Bone marrow (tissue), 2 donors: Measurements from ENCODE around the gene PRKCZ.
A peak's percentile ranks its signal among the peaks of the same experiment; 100 is the strongest.
"Not testable (repeated sequence)": the region's sequence is repeated elsewhere in the genome, so short reads cannot be mapped to it uniquely, and the experiment has no call there.

ENCODE experiments used
- DNase-seq, 2 donors: peaks; one replicate each; lab custom pipeline; 2025; lab: John Stamatoyannopoulos, UW

The PRKCZ gene

GRCh38 chr1:2119886-2120285 lies 69.7 kb downstream of the PRKCZ start:
- DNase-seq, result no peak

- no peak for DNase-seq
Observed at GRCh38 chr1:2121101-2121691, 71.0 kb downstream of the PRKCZ start.

- not testable (repeated sequence) for DNase-seq
Observed at GRCh38 chr1:2121794-2122193, 71.6 kb downstream of the PRKCZ start.

DNA sequence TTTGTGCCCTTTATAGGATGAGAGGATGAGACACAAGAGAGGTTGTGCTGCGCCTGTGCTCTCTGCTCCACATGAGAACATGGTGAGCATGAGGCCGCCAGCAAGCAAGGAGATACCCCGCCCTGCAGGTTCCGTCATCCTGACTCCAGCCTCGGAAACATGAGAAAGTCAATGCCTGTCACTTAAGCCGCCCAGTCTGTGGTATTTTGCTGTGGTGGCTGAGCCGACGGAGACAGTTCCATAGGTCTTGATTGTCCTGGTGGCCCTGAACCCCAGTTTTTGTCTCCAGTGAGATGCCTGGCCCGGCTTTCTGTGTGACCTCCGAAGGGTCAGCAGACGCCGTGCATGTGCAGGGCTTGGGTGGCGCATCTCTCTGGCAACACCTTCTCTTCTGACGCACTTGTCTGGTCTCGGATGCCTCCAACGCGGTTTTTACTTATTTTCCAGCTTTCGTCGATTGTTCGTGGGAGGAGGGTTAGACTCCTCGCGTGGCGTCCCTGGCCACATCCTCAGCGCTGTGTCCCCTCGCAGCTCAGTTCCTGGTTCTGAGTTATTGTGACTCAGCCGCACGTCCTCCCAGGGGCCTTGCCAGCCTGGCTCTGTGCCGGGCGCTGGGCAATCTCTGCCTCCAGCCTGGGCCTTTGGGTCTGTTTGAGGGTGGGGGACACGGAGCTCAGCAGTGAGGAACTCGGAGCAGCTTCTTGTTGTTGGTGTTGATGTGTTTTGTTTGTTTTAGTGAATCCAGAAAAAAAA lies 74.4 kb downstream of the PRKCZ start:
- no peak for DNase-seq

GRCh38 chr1:2125350-2126211 lies 75.4 kb downstream of the PRKCZ start:
- DNase-seq, result no peak

DNA sequence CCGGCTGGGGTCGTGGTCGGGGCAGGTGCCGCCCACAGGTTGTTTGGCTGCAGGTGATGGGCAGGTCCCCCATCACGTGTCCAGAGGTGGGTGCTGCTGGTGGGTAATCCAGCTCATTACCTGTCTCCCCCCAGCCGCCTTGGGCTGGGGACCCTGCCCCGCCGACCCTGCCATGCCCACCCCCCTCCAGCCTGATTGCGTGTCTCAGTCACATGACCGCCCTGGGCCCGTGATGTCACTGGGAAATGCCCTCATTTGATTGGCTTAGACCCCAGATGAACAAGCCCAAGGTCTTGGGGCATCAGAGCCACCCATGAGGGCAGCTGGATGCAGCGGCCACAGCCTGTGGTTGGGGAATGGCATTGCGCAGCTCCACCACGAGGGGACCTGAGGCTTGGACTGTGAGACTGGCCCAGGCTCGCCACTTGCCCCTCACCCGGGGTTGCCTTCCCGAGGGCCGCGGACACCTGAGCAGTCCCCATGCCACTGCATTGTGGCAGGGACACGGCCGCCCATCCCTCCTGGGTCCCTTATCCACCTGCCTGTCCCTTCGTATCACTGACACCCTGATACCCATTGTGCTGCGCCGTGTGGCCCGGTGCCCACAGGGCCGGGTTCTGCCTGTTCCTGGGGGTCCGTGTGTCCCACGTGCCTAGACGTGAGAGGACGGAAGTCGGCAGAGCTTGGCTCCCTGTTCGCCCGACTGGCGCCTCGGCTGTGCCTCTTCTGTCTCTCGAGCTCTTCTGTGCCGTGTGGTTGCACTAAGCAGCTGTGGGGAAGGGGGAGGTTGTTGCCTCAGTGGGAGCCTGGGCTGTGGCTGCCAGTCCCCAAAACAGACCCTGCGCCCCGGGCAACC lies 76.3 kb downstream of the PRKCZ start:
- no peak for DNase-seq

- peak in 1 of 2 donors; percentile 12 for DNase-seq
Observed at GRCh38 chr1:2127187-2128145, 77.3 kb downstream of the PRKCZ start.

DNA sequence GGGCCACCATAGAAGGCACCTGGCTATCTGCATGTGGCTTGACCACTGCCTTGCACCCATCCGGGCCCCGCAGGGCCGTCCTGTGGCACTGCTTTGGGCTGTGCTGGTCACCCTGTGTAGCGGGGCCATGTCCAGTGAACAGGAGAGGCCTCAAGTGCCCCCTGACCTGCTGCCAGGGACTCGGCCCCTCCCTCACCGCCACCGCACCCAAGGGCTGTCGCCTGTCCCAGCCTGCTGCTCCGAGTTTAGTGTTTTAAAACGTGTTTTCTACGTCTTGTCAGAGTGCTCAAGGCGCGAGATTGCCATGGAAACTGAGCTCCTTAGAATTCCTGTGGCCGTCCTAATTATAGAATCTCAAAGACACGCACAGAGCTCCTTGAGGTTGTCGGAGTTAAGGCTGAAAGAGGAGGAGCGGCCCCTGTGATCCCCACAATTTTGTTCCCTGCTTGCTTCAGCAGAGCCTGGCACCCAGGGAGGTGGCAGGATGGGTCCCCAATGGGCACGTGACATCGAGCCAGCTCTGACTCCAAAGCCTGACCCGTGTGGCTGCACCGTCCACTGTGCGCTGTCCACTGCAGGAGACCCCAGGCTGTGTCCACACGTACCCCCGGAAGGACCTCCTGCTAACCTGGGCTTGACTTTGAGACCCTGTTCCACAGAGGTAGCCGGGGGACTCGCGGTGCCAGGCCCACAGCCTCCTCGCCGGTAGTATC lies 78.1 kb downstream of the PRKCZ start:
- no peak for DNase-seq

- DNase-seq, result no peak
Observed at GRCh38 chr1:2129256-2129943, 79.2 kb downstream of the PRKCZ start.

GRCh38 chr1:2130156-2130555 lies 79.9 kb downstream of the PRKCZ start:
- no peak for DNase-seq

GRCh38 chr1:2130871-2131289 lies 80.7 kb downstream of the PRKCZ start:
- no peak for DNase-seq

DNA sequence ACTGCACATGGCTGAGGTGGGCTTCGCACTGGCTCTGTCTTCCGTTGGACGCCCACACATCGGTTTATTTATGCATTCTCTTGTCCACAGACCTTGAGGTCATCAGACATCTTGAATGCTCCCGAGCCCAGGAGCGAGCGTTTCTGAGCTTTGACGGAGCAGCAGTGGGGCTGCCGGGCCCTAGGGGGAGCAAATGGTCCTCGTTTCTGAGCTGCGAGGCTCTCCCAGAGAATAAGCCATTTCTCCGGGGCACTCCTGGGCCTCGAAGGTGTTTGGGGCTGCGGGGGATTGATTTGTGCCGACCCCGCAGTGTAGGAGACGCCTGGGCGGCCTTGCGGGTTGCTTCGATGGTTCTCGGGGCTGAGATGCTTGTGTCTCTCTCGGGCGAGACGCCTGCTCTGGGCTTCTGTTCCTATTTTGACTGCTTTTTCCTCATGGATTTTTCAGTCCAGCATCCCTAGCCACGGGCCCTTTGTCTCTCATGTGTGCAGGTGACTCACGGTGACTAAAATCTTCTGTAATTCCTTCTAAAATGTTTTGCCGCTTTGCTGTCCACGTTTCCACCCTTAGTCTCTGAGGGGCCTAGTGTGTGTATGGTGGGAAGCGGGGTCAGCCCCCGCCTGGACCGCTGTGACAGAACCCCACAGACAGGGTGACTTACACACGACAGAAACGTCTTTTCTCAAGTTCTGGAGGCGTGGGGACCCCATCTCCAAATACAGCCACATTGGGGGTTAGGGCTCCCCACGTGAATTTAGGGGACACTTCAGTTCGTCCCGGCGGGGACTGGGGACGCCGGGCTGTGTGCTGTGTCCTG lies 82.2 kb downstream of the PRKCZ start:
- DNase-seq, result no peak

DNA sequence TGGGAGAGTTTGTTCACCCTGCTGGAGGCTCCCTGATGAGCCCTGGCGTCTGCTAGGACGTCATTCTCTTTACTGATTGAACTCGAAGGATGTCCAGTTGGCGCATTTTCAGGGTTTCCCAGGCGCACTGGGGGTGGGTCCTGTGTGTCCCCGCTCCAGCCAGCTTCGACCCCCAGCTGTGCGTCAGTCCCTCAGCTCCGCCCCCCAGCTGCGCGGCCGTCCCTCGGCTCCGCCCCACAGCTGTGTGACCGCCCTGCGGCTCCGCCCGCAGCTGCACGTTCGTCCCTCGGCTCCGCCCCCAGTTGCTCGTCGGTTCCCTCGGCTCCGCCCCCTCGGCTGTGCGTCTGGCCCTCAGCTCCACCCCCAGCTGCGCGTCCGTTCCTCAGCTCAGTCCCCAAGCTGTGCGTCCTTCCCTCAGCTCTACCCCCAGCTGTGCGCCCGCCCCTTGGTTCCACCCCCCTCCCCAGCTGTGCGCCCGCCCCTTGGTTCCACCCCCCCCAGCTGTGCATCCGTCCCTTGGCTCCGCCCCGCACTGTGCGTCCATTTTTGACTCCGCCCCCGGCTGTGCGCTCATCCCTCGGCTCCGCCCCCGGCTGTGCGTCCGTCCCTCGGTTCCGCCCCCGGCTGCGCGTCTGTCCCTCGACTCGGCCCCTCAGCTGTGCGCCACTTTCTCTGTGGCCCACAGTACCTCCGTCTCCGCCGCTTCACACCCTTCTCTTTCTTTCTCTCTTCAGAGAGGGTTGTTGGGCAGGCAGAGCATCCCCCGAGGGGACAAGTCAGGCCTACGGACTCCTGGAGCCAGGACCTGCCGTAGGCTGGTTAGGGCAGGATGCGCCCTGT lies 83.0 kb downstream of the PRKCZ start:
- peak; percentile 78 to 100 for DNase-seq

DNA sequence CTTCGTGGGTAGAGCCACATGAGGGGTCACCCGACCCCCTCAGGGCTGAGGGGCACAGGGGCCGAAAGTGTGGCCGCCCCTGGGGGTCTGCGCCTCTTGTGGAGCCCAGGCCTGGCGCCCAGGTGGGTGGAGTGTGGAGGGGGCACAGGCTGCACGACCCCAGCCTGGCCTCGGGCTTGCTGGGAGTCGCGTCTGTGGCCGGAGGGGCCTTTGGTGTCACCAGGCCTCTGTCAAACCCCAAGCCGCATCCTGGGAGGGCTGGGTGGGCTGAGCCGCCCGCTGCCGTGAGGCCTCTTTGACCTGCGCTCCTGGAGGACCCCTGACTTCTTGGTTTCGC lies 83.6 kb downstream of the PRKCZ start:
- no peak for DNase-seq

- DNase-seq, result no peak
Observed at GRCh38 chr1:2134266-2134620, 84.0 kb downstream of the PRKCZ start.

DNA sequence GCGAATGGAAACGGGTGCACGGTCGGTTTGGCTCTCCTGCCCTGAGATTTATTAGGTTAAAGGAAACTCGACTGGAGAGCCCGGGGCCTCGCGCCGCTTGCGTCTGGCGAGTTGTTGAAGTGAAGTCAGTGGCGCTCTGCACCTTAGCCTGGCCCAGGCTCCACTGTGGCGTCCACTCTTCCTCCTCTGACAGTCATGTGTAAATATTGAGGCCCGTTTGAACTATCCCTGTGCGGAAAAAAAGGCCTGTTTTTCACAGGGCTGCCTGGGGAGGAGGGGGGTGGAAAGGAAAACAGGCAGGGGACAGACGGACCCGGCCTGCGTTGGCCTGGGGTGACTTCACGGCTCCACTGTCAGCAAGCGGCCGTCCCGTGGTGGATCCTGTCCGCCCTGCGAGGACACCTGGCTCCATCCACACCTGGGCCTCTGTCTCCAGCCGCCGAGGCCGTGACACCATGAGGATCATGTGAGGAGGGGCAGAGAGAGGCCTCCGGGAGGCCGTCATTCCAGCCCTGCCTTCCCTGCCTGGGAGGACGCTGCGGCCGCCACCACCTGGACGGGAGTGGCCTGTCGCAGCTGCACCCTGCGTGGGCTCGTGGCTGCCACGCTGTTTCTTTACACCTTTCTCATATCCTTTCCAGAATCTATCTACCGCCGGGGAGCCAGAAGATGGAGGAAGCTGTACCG lies 84.6 kb downstream of the PRKCZ start:
- no peak for DNase-seq

- no peak for DNase-seq
Observed at GRCh38 chr1:2135441-2135841, 85.2 kb downstream of the PRKCZ start.
